ENCODE results near the gene FEM1C.

DNA sequence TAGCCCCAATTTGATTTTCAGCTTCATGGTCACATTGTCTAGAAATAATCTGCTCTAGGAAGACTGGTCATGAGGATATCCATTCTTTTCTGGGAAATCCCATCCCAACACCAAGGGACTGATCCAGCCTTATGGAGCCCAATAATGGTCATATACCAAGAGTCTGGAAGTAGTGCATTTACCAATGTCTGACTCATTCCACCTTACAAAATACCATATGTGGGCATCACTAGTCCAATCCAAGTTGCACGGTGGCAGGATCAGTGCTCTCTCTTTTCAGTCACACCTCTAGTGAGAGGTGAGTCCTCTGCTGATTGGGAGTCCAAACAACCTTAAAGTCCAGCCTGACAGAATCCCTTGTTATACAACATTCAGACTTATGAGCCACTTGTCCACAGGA lies 73.7 kb downstream of the FEM1C start:
- no peak for TF ChIP-seq EZH2phosphoT487 (IDR thresholded peaks at IDR 0.05; ENCODE audit: low read depth)
- TF ChIP-seq, protein P1, sequence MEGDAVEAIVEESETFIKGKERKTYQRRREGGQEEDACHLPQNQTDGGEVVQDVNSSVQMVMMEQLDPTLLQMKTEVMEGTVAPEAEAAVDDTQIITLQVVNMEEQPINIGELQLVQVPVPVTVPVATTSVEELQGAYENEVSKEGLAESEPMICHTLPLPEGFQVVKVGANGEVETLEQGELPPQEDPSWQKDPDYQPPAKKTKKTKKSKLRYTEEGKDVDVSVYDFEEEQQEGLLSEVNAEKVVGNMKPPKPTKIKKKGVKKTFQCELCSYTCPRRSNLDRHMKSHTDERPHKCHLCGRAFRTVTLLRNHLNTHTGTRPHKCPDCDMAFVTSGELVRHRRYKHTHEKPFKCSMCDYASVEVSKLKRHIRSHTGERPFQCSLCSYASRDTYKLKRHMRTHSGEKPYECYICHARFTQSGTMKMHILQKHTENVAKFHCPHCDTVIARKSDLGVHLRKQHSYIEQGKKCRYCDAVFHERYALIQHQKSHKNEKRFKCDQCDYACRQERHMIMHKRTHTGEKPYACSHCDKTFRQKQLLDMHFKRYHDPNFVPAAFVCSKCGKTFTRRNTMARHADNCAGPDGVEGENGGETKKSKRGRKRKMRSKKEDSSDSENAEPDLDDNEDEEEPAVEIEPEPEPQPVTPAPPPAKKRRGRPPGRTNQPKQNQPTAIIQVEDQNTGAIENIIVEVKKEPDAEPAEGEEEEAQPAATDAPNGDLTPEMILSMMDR (IDR thresholded peaks at IDR 0.05; ENCODE audit: low read depth, low read length) = no peak

Measured in OCI-LY3 (cell line).